Common myeloid progenitor, CD34-positive (primary cell): ENCODE results near the gene OR13A1.
"Not testable (repeated sequence)": the region's sequence is repeated elsewhere in the genome, so short reads cannot be mapped to it uniquely, and the experiment has no call there.

Experiments
- CTCF ChIA-PET: fragments of 350-600 bp; sonication (Branson Sonifier 250); formaldehyde crosslinking; loops from one replicate; lab custom pipeline; 2021; ENCODE audit warnings: antibody characterized with exemption; lab: Charles Lee
- POLR2A ChIA-PET: fragments of 350-600 bp; sonication (Branson Sonifier 250); formaldehyde crosslinking; loops from one replicate; lab custom pipeline; 2021; ENCODE audit warnings: antibody characterized with exemption; lab: Charles Lee
- DNase-seq, 3 donors: peaks; one replicate each; pipeline versions ENCODE4 v3.0.0 to v3.0.0-alpha.2; 2013
- H3K27ac ChIP-seq, 2 experiments: 1 replicate in 1 of 2; 2 replicates in 1 of 2; pipeline ENCODE4 v1.7.0; 2013; ENCODE audit warnings: inconsistent platforms in 2 of 2, low read length in 2 of 2, mild to moderate bottlenecking in 2 of 2, low read depth in 1 of 2, moderate library complexity in 1 of 2; ENCODE audit not compliant: severe bottlenecking in 2 of 2, insufficient read depth in 1 of 2, poor library complexity in 1 of 2
- H3K27me3 ChIP-seq, 5 experiments: replicated peaks in 2 of 5; 1 replicate in 3 of 5; 2 replicates in 2 of 5; pipeline versions ENCODE4 v1.6.1 to v1.7.0; 2013; ENCODE audit warnings: low read length in 4 of 5, mild to moderate bottlenecking in 2 of 5, moderate library complexity in 2 of 5, inconsistent platforms in 1 of 5; ENCODE audit not compliant: insufficient read depth in 5 of 5, control insufficient read depth in 4 of 5
- H3K36me3 ChIP-seq, 4 experiments: 1 replicate in 2 of 4; 2 replicates in 2 of 4; pipeline versions ENCODE4 v1.6.1 to v1.7.0; 2013; ENCODE audit warnings: low read length in 3 of 4, control low read depth in 1 of 4, mild to moderate bottlenecking in 1 of 4; ENCODE audit not compliant: control insufficient read depth in 4 of 4, insufficient read depth in 4 of 4
- H3K4me1 ChIP-seq, 4 experiments: 1 replicate in 3 of 4; 2 replicates in 1 of 4; pipeline versions ENCODE4 v1.6.1 to v1.7.1; 2013; ENCODE audit warnings: low read length in 3 of 4, mild to moderate bottlenecking in 3 of 4, control low read depth in 1 of 4, inconsistent platforms in 1 of 4, moderate library complexity in 1 of 4; ENCODE audit not compliant: control insufficient read depth in 4 of 4, insufficient read depth in 4 of 4; ENCODE audit errors: control extremely low read depth in 1 of 4
- H3K4me3 ChIP-seq, 7 experiments: 1 replicate in 4 of 7; 2 replicates in 3 of 7; pipeline versions ENCODE4 v1.5.1 to v1.7.0; 2013; ENCODE audit warnings: mild to moderate bottlenecking in 7 of 7, low read length in 6 of 7, moderate library complexity in 6 of 7, inconsistent platforms in 2 of 7, low read depth in 2 of 7, control low read depth in 1 of 7; ENCODE audit not compliant: insufficient read depth in 4 of 7, control insufficient read depth in 1 of 7; ENCODE audit errors: extremely low read depth in 1 of 7
- H3K9me3 ChIP-seq, 5 experiments: 1 replicate in 4 of 5; 2 replicates in 1 of 5; pipeline versions ENCODE4 v1.6.1 to v1.7.1; 2013; ENCODE audit warnings: low read length in 4 of 5, mild to moderate bottlenecking in 2 of 5, inconsistent platforms in 1 of 5, low read depth in 1 of 5, moderate library complexity in 1 of 5; ENCODE audit not compliant: control insufficient read depth in 4 of 5, insufficient read depth in 2 of 5; ENCODE audit errors: control extremely low read depth in 1 of 5
- WGBS: methylation state at CpG from one replicate; pipeline ENCODE4 v1.1.5; 2013; ENCODE audit not compliant: insufficient coverage; 5-methylcytosine and 5-hydroxymethylcytosine counted together

The OR13A1 gene

DNA sequence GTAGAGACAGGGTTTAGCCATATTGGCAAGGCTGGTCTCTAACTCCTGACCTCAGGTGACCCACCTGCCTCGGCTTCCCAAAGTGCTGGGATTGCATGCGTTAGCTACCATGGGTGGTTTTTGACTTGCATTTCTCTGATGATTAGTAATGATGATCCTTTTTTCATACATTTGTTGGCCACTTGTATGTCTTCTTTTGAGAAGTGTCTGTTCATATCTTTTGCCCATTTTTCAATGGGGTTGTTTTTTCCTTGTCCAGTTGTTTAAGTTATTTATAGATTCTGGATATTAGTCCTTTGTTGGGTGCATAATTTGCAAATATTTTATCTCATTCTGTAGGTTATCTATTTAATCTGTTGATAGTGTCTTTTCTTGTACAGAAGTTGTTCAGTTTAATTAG lies 4.3 kb upstream of the OR13A1 start:
- 100% methylated on average over 2 of the region's 2 CpGs for WGBS
- H3K36me3 ChIP-seq, result no peaks in the 10 kb centered on the region
- CTCF ChIA-PET, result no interaction called here

DNA sequence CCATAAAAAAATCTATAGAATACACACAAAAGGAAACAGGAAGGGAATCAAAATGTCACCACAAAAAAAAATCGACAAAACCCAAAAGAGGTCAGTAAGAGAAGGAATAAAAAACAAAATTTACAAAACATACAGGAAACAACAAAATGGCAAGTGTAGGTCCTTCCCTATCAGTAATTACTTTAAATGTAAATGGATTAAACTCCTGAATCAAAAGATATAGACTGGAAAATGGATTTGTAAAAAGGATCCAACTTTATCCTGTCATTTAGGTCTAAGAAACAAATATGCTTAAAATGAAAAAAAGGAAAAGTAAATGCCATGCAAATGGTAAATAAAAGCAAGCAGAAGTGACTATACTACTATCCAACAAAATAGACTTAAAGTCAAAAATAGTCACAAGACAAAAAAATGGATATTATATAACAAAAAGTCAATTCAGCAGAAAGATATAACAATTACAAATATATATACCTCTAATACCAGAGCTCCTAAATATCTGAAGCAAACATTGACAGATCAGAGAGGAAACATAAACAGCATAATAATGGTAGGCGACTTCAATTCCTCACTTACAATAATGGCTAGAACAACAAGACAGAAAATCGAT lies 2.0 kb downstream of the OR13A1 start:
- DNase-seq, result no peak
- CTCF ChIA-PET, result interaction anchor here (0.9 kb wide), 1 partner anchor 151 kb away, joined by 3 read pairs; no protein-coding TSS in a partner anchor
- 90% methylated on average over 2 of the region's 3 CpGs for WGBS

More for the DNA sequence above, 4.3 kb upstream of the OR13A1 start:
- POLR2A ChIA-PET, result no interaction called here
- DNase-seq, result no peak
- Histone ChIP-seq H3K4me3 (no peak overlapping the region), H3K4me1 (no peaks in the 10 kb centered on the region), H3K27me3 (no peaks in the 10 kb centered on the region), H3K9me3 (peaks cover 0 to 10% (median 3%) of the 10 kb centered on the region in 5 experiments), H3K27ac (no peak overlapping the region)

DNA sequence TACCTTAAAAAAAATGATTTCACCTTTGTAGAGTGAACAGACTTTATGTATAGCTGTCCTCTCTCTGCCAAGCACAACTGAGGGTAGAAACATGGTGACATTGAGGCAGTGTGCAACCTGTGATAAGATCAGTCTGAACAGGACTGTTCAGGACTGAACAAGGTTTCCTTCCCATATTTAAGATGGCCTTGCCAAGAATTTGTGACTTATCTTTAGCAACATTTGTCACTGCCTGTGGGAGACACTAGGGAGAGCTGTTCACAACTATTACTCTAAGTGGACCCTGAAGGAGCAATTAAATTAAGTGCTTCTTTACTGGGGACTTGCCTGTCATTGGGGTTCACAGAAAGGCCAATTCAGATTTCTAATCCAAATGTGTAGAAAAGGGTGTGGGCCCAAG lies 6.7 kb downstream of the OR13A1 start:
- Histone ChIP-seq H3K4me1 (peaks cover 0 to 13% (median 0%) of the 10 kb centered on the region in 4 experiments), H3K9me3 (peaks cover 0 to 14% (median 0%) of the 10 kb centered on the region in 5 experiments), H3K27ac (no peak overlapping the region), H3K27me3 (no peaks in the 10 kb centered on the region), H3K4me3 (no peak overlapping the region), H3K36me3 (no peaks in the 10 kb centered on the region)
- ChIA-PET CTCF (interaction anchor here (0.6 to 1.6 kb wide), 4 partner anchors 9 to 182 kb away, joined by 3 to 6 read pairs (median 4); no protein-coding TSS in a partner anchor), POLR2A (no interaction called here)
- DNase-seq, result peak; percentile 51 to 73 (median 70)

More for the DNA sequence above, 2.0 kb downstream of the OR13A1 start:
- POLR2A ChIA-PET, result no interaction called here
- Histone ChIP-seq H3K4me3 (no peak overlapping the region), H3K27me3 (no peaks in the 10 kb centered on the region), H3K9me3 (peaks cover 0 to 18% (median 3%) of the 10 kb centered on the region in 5 experiments), H3K27ac (no peak overlapping the region), H3K36me3 (no peaks in the 10 kb centered on the region), H3K4me1 (peaks cover 0 to 13% (median 0%) of the 10 kb centered on the region in 4 experiments)

DNA sequence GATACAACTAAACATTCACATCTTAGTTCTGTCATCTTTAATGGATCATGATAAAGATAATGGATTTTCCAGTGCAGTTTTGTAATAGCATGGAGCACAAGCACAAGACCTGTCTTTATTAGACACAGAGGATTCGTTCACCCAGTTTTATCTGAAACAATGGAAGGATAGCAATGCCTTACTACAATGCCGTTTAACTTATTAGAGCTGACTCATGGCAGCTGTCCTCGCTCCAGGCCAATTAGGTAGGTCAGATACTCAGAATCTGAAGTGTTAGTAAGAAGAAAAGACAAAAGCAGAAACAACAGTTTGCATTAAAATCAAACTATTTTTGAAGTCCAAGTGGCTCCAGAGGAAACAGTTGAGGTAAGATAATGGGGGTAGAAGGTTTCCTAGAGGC lies 12.8 kb downstream of the OR13A1 start:
- no peaks in the 10 kb centered on the region for H3K36me3 ChIP-seq
- ChIA-PET POLR2A (no interaction called here), CTCF (interaction anchor here (1.0 to 1.6 kb wide), 2 partner anchors 122 to 140 kb away, joined by 3 to 4 read pairs; no protein-coding TSS in a partner anchor)
- DNase-seq, result peak; percentile 11 to 78 (median 68)
- 24% methylated on average over 2 of the region's 3 CpGs for WGBS
- peaks cover 0 to 4% (median 2%) of the 10 kb centered on the region in 4 experiments for H3K4me1 ChIP-seq
- no peaks in the 10 kb centered on the region for H3K9me3 ChIP-seq
- no peak overlapping the region for H3K27ac ChIP-seq
- no peak overlapping the region for H3K4me3 ChIP-seq
- no peaks in the 10 kb centered on the region for H3K27me3 ChIP-seq

DNA sequence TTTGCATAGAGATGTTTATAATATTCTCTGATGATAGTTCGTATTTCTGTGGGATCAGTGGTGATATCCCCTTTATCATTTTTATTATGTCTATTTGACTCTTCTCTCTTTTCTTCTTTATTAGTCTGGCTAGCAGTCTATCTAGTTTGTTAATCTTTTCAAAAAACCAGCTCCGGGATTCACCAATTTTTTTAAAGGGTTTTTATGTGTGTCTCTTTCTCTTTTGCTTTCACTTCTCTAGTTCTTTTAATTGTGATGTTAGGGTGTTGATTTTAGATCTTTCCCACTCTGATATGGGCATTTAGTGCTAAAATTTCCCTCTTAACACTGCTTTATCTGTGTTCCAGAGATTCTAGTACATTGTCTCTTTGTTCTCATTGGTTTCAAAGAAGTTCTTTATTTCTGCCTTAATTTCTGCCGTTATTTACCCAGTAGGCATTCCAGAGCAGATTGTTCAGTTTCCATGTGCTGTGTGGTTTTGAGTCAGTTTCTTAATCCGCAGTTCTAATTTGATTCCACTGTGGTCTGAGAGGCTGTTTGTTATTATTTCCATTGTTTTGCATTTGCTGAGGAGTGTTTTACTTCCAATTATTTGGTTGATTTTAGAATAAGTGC lies 17.0 kb downstream of the OR13A1 start:
- WGBS, result 100% methylated on average over 1 of the region's 4 CpGs
- H3K9me3 ChIP-seq, H3K27me3 ChIP-seq, POLR2A ChIA-PET, CTCF ChIA-PET, H3K27ac ChIP-seq, H3K36me3 ChIP-seq, H3K4me3 ChIP-seq, H3K4me1 ChIP-seq, DNase-seq: not testable (repeated sequence)

DNA sequence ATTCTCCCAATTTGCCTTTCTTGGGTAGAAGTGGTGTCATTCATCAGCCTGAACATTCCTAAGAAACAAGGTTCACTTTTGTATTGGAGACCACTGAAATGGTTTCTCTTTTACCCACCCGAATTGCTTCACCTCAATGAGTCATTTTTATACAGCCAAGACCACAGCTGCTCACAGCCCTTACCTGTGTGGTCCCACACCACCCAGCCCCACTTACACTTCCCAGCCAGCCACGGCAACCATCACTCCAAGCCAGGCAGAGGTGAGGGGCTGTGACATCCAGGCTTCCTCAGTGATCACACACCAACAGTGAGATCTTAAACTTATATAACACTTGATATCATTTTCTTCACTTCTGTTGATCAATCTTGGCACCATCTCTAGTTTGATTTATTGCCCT lies 20.7 kb downstream of the OR13A1 start:
- 89% methylated on average over 2 of the region's 2 CpGs for WGBS
- peaks cover 0 to 4% (median 0%) of the 10 kb centered on the region in 5 experiments for H3K9me3 ChIP-seq
- H3K27me3 ChIP-seq, result no peaks in the 10 kb centered on the region
- H3K27ac ChIP-seq, result no peak overlapping the region
- H3K4me1 ChIP-seq, result peaks cover 0 to 4% (median 0%) of the 10 kb centered on the region in 4 experiments
- peak in 1 of 3 donors; percentile 27 for DNase-seq
- no peaks in the 10 kb centered on the region for H3K36me3 ChIP-seq
- ChIA-PET CTCF (no interaction called here), POLR2A (no interaction called here)
- no peak overlapping the region for H3K4me3 ChIP-seq

DNA sequence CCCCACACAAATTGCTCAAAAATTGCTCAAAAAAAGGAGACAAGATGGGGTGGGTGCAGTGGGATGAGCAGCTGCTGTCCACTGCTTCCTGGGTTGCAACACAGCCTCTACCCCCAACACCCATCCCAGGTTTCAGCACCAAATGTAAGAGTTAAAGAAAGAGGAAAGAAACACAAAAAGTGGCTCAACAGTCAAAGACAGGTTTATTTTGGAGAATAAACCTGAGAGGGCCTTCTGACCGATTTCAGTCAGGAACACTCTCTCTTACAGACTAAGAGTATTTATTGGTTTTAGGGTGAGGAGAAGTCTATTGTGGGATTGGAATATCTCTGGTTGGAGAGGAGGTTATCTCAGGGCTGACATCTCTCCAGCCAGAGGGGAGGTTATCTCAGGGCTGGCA lies 28.4 kb downstream of the OR13A1 start:
- ChIA-PET POLR2A (no interaction called here), CTCF (no interaction called here)
- Histone ChIP-seq H3K4me1 (peaks cover 0 to 3% (median 0%) of the 10 kb centered on the region in 4 experiments), H3K27me3 (no peaks in the 10 kb centered on the region), H3K27ac (no peak overlapping the region), H3K4me3 (no peak overlapping the region), H3K9me3 (peaks cover 0 to 6% (median 4%) of the 10 kb centered on the region in 5 experiments), H3K36me3 (no peaks in the 10 kb centered on the region)
- WGBS, result 100% methylated on average over 1 of the region's 1 CpG
- no peak for DNase-seq
